Measurements from ENCODE around the gene PLOD2. TPM values are rescaled to one million over a fixed set of nuclear protein-coding genes. Genes with fewer than 3 reads are reported as not detected.
A peak's percentile ranks its signal among the peaks of the same experiment; 100 is the strongest.

Gene PLOD2
- total and polyA plus RNA-seq, 12 donors, result 12.5 to 44.6 (median 16.8) TPM

DNA sequence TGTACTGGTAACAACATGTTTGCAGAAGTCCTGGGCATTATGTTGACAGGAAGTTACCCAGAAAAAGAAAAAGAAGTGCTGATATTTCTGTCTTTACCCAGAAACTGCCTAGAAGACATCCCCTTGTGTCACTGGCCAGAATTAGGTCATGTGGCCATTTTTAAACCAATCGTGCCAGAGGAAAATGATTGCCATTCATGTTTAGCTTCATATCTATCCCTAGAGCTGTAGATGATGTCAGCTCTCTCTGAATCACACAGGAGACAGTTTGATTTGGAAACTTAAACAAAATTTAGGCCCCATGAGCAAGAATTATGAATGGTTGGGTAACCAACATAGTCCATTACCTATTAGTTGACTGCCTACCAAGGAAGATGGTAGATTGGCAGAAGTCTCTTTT, 8.9 kb upstream of the PLOD2 start:
- no peak for ATAC-seq
- intact Hi-C loops (cut with DNase I), result loop anchor here in 2 of 10 donors (10.0 kb wide), 2 partner anchors 95 to 375 kb away; partner anchors contain the start of gene PLSCR1 (in 1 of the 2)
- WGBS, 2 donors, result 92 to 94% methylated on average over 1 of the region's 1 CpG

DNA sequence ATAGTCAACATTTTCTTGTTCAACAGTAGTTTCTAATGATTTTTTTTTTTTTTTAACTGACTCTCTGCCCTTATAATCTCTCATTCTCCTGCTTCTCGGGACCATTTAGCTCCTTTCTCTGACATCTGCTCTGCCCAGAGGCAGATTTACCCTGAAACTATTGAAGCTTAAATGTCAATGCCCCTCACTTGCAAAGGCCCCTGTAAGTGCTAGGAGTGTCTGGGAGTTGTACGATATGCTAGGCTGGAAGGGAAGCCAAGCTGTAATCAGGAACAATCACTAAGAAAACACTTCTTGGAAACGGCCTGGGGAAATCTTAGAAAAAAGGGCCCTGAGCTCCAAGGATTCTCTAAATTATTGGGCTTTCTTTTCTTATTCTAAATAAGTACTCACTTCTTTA, 5.8 kb upstream of the PLOD2 start:
- Histone ChIP-seq H3K9me3 (no peaks in the 10 kb centered on the region), H3K27me3 (peaks cover 0 to 12% (median 0%) of the 10 kb centered on the region in 7 donors), H3K36me3 (no peaks in the 10 kb centered on the region), H3K27ac (peak overlapping the region in 5 of 10 donors; percentile 2 to 59 (median 11)), H3K4me3 (no peak overlapping the region), H3K4me1 (peaks cover 0 to 27% (median 9%) of the 10 kb centered on the region in 9 donors)
- intact Hi-C loops (cut with DNase I), result loop anchor here in 2 of 10 donors (10.0 kb wide), 2 partner anchors 92 to 378 kb away; partner anchors contain the start of gene PLSCR1 (in 1 of the 2)
- DNase-seq, result no peak
- 54 to 57% methylated on average over 3 of the region's 3 CpGs for WGBS, 2 donors
- TF ChIP-seq, protein P1, sequence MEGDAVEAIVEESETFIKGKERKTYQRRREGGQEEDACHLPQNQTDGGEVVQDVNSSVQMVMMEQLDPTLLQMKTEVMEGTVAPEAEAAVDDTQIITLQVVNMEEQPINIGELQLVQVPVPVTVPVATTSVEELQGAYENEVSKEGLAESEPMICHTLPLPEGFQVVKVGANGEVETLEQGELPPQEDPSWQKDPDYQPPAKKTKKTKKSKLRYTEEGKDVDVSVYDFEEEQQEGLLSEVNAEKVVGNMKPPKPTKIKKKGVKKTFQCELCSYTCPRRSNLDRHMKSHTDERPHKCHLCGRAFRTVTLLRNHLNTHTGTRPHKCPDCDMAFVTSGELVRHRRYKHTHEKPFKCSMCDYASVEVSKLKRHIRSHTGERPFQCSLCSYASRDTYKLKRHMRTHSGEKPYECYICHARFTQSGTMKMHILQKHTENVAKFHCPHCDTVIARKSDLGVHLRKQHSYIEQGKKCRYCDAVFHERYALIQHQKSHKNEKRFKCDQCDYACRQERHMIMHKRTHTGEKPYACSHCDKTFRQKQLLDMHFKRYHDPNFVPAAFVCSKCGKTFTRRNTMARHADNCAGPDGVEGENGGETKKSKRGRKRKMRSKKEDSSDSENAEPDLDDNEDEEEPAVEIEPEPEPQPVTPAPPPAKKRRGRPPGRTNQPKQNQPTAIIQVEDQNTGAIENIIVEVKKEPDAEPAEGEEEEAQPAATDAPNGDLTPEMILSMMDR (IDR thresholded peaks at IDR 0.05), result no peak
- peak in 2 of 8 donors; percentile 25 to 52 for ATAC-seq

More for the DNA sequence above, 8.9 kb upstream of the PLOD2 start:
- no peaks in the 10 kb centered on the region for H3K27me3 ChIP-seq
- no peaks in the 10 kb centered on the region for H3K9me3 ChIP-seq
- no peaks in the 10 kb centered on the region for H3K36me3 ChIP-seq
- TF ChIP-seq, protein P1 (IDR thresholded peaks at IDR 0.05), result no peak
- H3K4me3 ChIP-seq, result no peak overlapping the region
- DNase-seq, result no peak
- peaks cover 0 to 16% (median 0%) of the 10 kb centered on the region in 9 donors for H3K4me1 ChIP-seq
- no peak overlapping the region for H3K27ac ChIP-seq

DNA sequence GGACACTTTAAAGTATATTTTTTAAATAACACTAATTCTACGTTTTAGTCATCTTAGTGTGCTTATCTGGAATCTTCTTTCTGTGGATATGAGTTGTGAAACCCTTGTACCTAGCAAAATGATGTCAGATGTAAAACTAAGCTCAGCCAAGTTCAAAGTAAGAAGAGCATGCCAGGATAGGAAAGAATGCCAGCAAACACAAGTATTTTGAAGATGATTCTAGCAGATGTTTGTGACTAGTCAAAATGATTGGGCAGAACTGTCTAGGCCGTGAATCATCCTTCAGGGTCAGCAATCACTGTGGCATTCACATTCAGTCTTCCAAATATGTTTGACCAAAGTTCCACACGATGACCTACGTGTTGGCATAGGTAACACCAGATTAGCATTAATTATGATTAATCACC, 5.4 kb upstream of the PLOD2 start:
- no peak for DNase-seq
- H3K4me1 ChIP-seq, result peaks cover 0 to 30% (median 11%) of the 10 kb centered on the region in 9 donors
- peak overlapping the region in 5 of 10 donors; percentile 2 to 59 (median 11) for H3K27ac ChIP-seq
- intact Hi-C loops (cut with DNase I), result loop anchor here in 2 of 10 donors (10.0 kb wide), 2 partner anchors 92 to 378 kb away; partner anchors contain the start of gene PLSCR1 (in 1 of the 2)
- 67 to 78% methylated on average over 4 of the region's 4 CpGs for WGBS, 2 donors
- ATAC-seq, result peak in 1 of 8 donors; percentile 33
- H3K9me3 ChIP-seq, result no peaks in the 10 kb centered on the region
- no peak overlapping the region for H3K4me3 ChIP-seq
- H3K36me3 ChIP-seq, result no peaks in the 10 kb centered on the region
- peaks cover 0 to 16% (median 0%) of the 10 kb centered on the region in 7 donors for H3K27me3 ChIP-seq
- TF ChIP-seq, protein P1 (IDR thresholded peaks at IDR 0.05), result no peak

DNA sequence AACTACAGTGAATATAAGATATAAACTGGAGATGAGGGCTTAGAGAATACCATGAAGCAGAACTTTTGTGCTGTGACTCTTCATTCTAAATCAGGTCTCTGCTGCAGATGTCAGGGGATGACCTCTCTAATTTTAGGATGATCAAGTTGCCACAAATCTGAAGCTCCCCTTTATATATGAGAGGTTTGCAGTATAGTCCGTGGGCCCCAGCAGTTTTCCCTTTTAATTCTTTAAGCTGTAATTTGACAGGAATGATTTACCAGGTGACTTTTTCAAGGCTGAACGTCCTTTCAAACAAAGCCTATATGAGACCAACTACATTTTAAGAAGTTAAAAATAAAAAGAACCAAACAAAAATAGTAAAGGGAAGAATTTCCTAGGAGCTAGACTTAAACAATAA, 4.9 kb upstream of the PLOD2 start:
- intact Hi-C loops (cut with DNase I), result loop anchor here in 2 of 10 donors (10.0 kb wide), 2 partner anchors 91 to 379 kb away; partner anchors contain the start of gene PLSCR1 (in 1 of the 2)
- WGBS, 2 donors, result 81 to 86% methylated on average over 2 of the region's 2 CpGs
- peaks cover 0 to 22% (median 0%) of the 10 kb centered on the region in 7 donors for H3K27me3 ChIP-seq
- TF ChIP-seq, protein P1 (IDR thresholded peaks at IDR 0.05), result no peak
- peaks cover 0 to 30% (median 11%) of the 10 kb centered on the region in 9 donors for H3K4me1 ChIP-seq
- H3K36me3 ChIP-seq, result no peaks in the 10 kb centered on the region
- DNase-seq (no peak), ATAC-seq (no peak)
- H3K9me3 ChIP-seq, result no peaks in the 10 kb centered on the region
- peak overlapping the region in 5 of 10 donors; percentile 0 to 31 (median 4) for H3K27ac ChIP-seq
- H3K4me3 ChIP-seq, result no peak overlapping the region
